NCI-H1092 (cell line): Measurements from ENCODE around the gene PWWP2B.
A peak's percentile ranks its signal among the peaks of the same experiment; 100 is the strongest.

Experiments
- DNase-seq: peaks from one replicate; lab custom pipeline; 2025; lab: John Stamatoyannopoulos, UW

PWWP2B gene

GRCh38 chr10:132407243-132407746, 10.3 kb downstream of the PWWP2B start:
- no peak for DNase-seq

GRCh38 chr10:132407846-132408278, 10.9 kb downstream of the PWWP2B start:
- DNase-seq, result no peak

- no peak for DNase-seq
These were observed 11.4 kb downstream of the PWWP2B start for GRCh38 chr10:132408367-132408781.

GRCh38 chr10:132408823-132409666, 12.0 kb downstream of the PWWP2B start:
- no peak for DNase-seq

- no peak for DNase-seq
These were observed 12.6 kb downstream of the PWWP2B start for GRCh38 chr10:132409667-132410028.

- no peak for DNase-seq
These were observed 13.2 kb downstream of the PWWP2B start for GRCh38 chr10:132410056-132410778.

GRCh38 chr10:132410779-132411532, 14.0 kb downstream of the PWWP2B start:
- DNase-seq, result no peak

- DNase-seq, result no peak
These were observed 14.7 kb downstream of the PWWP2B start for GRCh38 chr10:132411561-132412253.

GRCh38 chr10:132412316-132413192, 15.6 kb downstream of the PWWP2B start:
- no peak for DNase-seq

GRCh38 chr10:132413226-132414205, 16.5 kb downstream of the PWWP2B start:
- no peak for DNase-seq

- no peak for DNase-seq
These were observed 17.5 kb downstream of the PWWP2B start for GRCh38 chr10:132414402-132415016.

GRCh38 chr10:132415255-132415654, 18.3 kb downstream of the PWWP2B start:
- no peak for DNase-seq

- no peak for DNase-seq
These were observed 19.0 kb downstream of the PWWP2B start for GRCh38 chr10:132415956-132416355.

GRCh38 chr10:132416566-132417256, 19.7 kb downstream of the PWWP2B start:
- no peak for DNase-seq

- DNase-seq, result no peak
These were observed 20.4 kb downstream of the PWWP2B start for GRCh38 chr10:132417257-132417910.

- no peak for DNase-seq
These were observed 21.0 kb downstream of the PWWP2B start for GRCh38 chr10:132417957-132418441.

- DNase-seq, result peak; percentile 28
These were observed 21.8 kb downstream of the PWWP2B start for GRCh38 chr10:132418527-132419416.
